Psoas muscle (tissue), 8 donors: ENCODE measurements around the gene PRTG. TPM values are rescaled to one million over a fixed set of nuclear protein-coding genes. Genes with fewer than 3 reads are reported as not detected.

Experiments used
- ATAC-seq, 4 donors: fragments of 200-7000 bp; cut with Tn5 transposase; one replicate each; pipeline ENCODE4 v1.9.1; 2020; ENCODE audit warnings: moderate library complexity in 3 of 4, mild to moderate bottlenecking in 2 of 4
- DNase-seq, 2 donors: peaks; one replicate each; pipeline ENCODE4 v3.0.0-alpha.2; 2020
- H3K27ac ChIP-seq: fragments of 200-600 bp; one replicate; pipeline ENCODE4 v1.8.0; 2022
- H3K27me3 ChIP-seq, 3 donors: fragments of 200-600 bp in 1 of 3; one replicate each; pipeline versions ENCODE4 v1.6.1 to v1.8.0; 2013 to 2022; ENCODE audit warnings: low read length in 2 of 3, mild to moderate bottlenecking in 2 of 3, moderate library complexity in 1 of 3; ENCODE audit not compliant: insufficient read depth in 3 of 3
- H3K36me3 ChIP-seq, 2 donors: fragments of 200-600 bp in 1 of 2; one replicate each; pipeline versions ENCODE4 v1.6.1 to v1.8.0; 2013 to 2022; ENCODE audit warnings: low read depth in 1 of 2, mild to moderate bottlenecking in 1 of 2, moderate library complexity in 1 of 2; ENCODE audit not compliant: insufficient read depth in 1 of 2
- H3K4me1 ChIP-seq: fragments of 200-600 bp; one replicate; pipeline ENCODE4 v1.8.0; 2022
- H3K4me3 ChIP-seq: fragments of 200-600 bp; one replicate; pipeline ENCODE4 v1.8.0; 2022; ENCODE audit warnings: mild to moderate bottlenecking
- H3K9me3 ChIP-seq: fragments of 200-600 bp; one replicate; pipeline ENCODE4 v1.8.0; 2022
- WGBS, 3 donors: extraction: QIAGEN DNeasy Blood & Tissue Kit; methylation state at CpG; one replicate each; pipeline versions ENCODE4 v1.1.6 to v1.1.7; 2013; 5-methylcytosine and 5-hydroxymethylcytosine counted together
- intact Hi-C, 2 donors: fragments of 100-400 bp; cut with DNase I; formaldehyde crosslinking; loops; one replicate each; pipeline versions ENCODE4 v1.11.0 to v1.14.2; 2022
- polyA plus RNA-seq, 3 donors: library from polyadenylated mRNA; stranded (reverse); fragments of 200-250 nt; gene quantifications; one replicate each; pipeline ENCODE4 v1.2.3, GENCODE V29; 2013
- total RNA-seq, 4 donors: library from RNA; stranded (reverse); fragmentation: NEBNext Ultra II Directional in 2 of 4; extraction: Animal tissue kit (Norgen Biotek cat#: 25700) in 2 of 4; gene quantifications; one replicate each; pipeline versions ENCODE4 v1.2.1 to v1.2.4, GENCODE V29; 2021 to 2023
- TF ChIP-seq, protein P1 (sequence below): fragments of 200-600 bp; IDR thresholded peaks from one replicate; pipeline ENCODE4 v1.8.0; 2022; ENCODE audit warnings: antibody characterized with exemption
- donor health status: healthy with polysubstance abuse.
- donor health status: DM: no; HTN: no; CAD: no; lungs with moderate emphysema.
- donor health status: Bipolar disorder and iron deficiency.
- donor health status: healthy.
- donor health status: DM: yes; HTN: yes; CAD: no.
- donor health status: DM: no; HTN: no; CAD: no.
- donor health status: DM: no; HTN: no; CAD: no.
- donor health status: DM: yes; HTN: yes; CAD: no.

Gene PRTG
- total and polyA plus RNA-seq, 7 donors: 0.15 to 1.1 (median 0.46) TPM

GRCh38 chr15:55659481-55659880, 83.5 kb downstream of the PRTG start:
- WGBS, 3 donors: 92 to 95% (median 93%) methylated on average over 11 of the region's 11 CpGs
- ATAC-seq: no peak
- H3K27me3 ChIP-seq: no peaks in the 10 kb centered on the region
- H3K27ac ChIP-seq: no peak overlapping the region
- no peaks in the 10 kb centered on the region for H3K9me3 ChIP-seq
- no peaks in the 10 kb centered on the region for H3K36me3 ChIP-seq
- no peak overlapping the region for H3K4me3 ChIP-seq
- DNase-seq: no peak
- no peaks in the 10 kb centered on the region for H3K4me1 ChIP-seq
- intact Hi-C loops: loop anchor here in 1 of 2 donors (10.0 kb wide), 1 partner anchor 395 kb away; no protein-coding TSS in a partner anchor
- TF ChIP-seq, protein P1, sequence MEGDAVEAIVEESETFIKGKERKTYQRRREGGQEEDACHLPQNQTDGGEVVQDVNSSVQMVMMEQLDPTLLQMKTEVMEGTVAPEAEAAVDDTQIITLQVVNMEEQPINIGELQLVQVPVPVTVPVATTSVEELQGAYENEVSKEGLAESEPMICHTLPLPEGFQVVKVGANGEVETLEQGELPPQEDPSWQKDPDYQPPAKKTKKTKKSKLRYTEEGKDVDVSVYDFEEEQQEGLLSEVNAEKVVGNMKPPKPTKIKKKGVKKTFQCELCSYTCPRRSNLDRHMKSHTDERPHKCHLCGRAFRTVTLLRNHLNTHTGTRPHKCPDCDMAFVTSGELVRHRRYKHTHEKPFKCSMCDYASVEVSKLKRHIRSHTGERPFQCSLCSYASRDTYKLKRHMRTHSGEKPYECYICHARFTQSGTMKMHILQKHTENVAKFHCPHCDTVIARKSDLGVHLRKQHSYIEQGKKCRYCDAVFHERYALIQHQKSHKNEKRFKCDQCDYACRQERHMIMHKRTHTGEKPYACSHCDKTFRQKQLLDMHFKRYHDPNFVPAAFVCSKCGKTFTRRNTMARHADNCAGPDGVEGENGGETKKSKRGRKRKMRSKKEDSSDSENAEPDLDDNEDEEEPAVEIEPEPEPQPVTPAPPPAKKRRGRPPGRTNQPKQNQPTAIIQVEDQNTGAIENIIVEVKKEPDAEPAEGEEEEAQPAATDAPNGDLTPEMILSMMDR: no peak

DNA sequence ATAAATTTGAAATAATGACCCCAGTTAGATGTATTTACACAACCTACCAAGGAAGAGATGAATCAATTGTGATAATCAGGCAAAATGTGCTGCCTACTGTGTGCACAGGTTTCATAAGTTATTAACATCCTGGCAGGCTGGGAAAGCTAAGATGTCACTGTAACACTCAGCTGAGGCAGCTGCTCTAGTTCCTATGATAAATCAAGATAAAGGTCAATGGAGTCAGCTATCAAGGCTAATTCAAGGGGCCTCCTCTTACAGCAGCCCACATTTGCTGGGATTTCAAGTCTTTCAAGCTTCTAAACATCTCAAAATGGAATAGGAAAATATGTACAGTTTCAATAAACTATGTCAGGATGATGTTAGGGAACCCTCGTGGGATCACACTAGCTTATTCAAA, 84.1 kb downstream of the PRTG start:
- no peak overlapping the region for H3K4me3 ChIP-seq
- no peaks in the 10 kb centered on the region for H3K27me3 ChIP-seq
- no peaks in the 10 kb centered on the region for H3K36me3 ChIP-seq
- H3K9me3 ChIP-seq: no peaks in the 10 kb centered on the region
- intact Hi-C loops: loop anchor here in 1 of 2 donors (10.0 kb wide), 1 partner anchor 396 kb away; no protein-coding TSS in a partner anchor
- no peak for DNase-seq
- 64 to 86% (median 83%) methylated on average over 1 of the region's 1 CpG for WGBS, 3 donors
- no peaks in the 10 kb centered on the region for H3K4me1 ChIP-seq
- ATAC-seq: no peak
- TF ChIP-seq, protein P1: no peak
- no peak overlapping the region for H3K27ac ChIP-seq

- ATAC-seq (no peak), DNase-seq (no peak)
- Histone ChIP-seq H3K4me1 (no peaks in the 10 kb centered on the region), H3K27me3 (no peaks in the 10 kb centered on the region), H3K9me3 (no peaks in the 10 kb centered on the region), H3K27ac (no peak overlapping the region), H3K36me3 (no peaks in the 10 kb centered on the region), H3K4me3 (no peak overlapping the region)
- TF ChIP-seq, protein P1: no peak
- 44 to 57% (median 55%) methylated on average over 4 of the region's 4 CpGs for WGBS, 3 donors
- intact Hi-C loops: loop anchor here in 1 of 2 donors (10.0 kb wide), 1 partner anchor 400 kb away; no protein-coding TSS in a partner anchor
These were observed 88.4 kb downstream of the PRTG start for GRCh38 chr15:55654561-55655031.

GRCh38 chr15:55652909-55653495, 90.0 kb downstream of the PRTG start:
- WGBS, 3 donors: 96 to 97% (median 96%) methylated on average over 3 of the region's 3 CpGs
- DNase-seq: no peak
- Histone ChIP-seq H3K4me1 (no peaks in the 10 kb centered on the region), H3K4me3 (no peak overlapping the region), H3K27ac (no peak overlapping the region), H3K27me3 (no peaks in the 10 kb centered on the region), H3K36me3 (no peaks in the 10 kb centered on the region), H3K9me3 (no peaks in the 10 kb centered on the region)
- TF ChIP-seq, protein P1: no peak
- no peak for ATAC-seq
- intact Hi-C loops: loop anchor here in 1 of 2 donors (10.0 kb wide), 1 partner anchor 402 kb away; no protein-coding TSS in a partner anchor
